Epithelial cell of esophagus (primary cell): Measurements from ENCODE around the gene ACTN4.

Experiments used
- DNase-seq: peaks from one replicate; pipeline ENCODE4 v3.0.0; 2010; ENCODE audit warnings: low read depth
- H3K4me3 ChIP-seq: 2 replicates; pipeline ENCODE4 v1.5.1; 2011; ENCODE audit warnings: mild to moderate bottlenecking, low read length, control low read depth
- TF ChIP-seq, protein P1 (sequence below): IDR thresholded peaks from 2 replicates; pipeline ENCODE4 v1.5.1; 2011; ENCODE audit warnings: low read depth, mild to moderate bottlenecking, low read length, control low read depth, inconsistent platforms; ENCODE audit not compliant: insufficient read depth; ENCODE audit errors: missing control alignments

The ACTN4 gene

DNA sequence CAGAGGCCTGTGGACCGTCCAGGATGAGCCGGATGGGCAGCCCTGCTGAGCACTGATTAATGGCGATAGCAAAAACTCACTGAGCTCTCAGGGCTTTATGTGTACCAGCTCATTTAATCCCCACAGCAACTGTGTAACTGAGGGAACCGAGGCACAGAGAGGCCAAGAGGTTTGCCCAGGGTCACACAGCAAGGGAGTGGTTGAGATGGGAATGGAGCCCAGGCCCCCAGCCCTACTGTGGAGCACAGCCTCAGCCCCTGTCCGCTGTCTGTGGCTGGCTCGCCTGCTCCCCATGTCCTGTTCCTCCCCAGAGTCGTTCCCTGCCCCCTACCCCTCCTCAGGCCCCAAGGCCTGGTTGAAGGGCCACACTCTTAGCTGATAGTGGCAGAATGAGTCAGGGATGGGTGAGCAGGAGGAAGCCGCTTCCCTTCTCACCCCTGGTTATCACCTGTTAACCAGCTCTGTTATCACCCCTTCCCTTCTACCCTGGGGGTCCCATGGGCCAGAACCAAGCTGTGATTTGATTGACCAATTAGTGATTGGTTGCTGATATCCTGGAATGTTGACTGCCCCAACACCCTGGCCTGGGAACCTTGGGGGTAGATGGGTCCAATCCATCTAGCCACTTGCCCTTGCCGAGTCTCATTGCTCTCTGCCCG lies 75.6 kb downstream of the ACTN4 start:
- TF ChIP-seq, protein P1, sequence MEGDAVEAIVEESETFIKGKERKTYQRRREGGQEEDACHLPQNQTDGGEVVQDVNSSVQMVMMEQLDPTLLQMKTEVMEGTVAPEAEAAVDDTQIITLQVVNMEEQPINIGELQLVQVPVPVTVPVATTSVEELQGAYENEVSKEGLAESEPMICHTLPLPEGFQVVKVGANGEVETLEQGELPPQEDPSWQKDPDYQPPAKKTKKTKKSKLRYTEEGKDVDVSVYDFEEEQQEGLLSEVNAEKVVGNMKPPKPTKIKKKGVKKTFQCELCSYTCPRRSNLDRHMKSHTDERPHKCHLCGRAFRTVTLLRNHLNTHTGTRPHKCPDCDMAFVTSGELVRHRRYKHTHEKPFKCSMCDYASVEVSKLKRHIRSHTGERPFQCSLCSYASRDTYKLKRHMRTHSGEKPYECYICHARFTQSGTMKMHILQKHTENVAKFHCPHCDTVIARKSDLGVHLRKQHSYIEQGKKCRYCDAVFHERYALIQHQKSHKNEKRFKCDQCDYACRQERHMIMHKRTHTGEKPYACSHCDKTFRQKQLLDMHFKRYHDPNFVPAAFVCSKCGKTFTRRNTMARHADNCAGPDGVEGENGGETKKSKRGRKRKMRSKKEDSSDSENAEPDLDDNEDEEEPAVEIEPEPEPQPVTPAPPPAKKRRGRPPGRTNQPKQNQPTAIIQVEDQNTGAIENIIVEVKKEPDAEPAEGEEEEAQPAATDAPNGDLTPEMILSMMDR = no peak
- DNase-seq = no peak
- H3K4me3 ChIP-seq = no peak overlapping the region

DNA sequence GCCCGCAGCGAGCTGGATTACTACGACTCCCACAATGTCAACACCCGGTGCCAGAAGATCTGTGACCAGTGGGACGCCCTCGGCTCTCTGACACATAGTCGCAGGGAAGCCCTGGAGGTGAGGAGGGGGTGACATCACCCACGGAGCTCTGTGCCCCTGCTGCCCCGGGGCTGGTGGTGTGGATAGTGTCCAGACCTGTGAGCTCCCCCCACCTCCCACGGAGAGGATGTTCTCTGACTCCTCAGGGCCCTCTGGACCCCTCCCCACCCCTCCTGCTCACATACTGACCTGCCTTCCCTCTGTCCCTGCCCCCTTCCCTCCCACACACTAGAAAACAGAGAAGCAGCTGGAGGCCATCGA lies 76.1 kb downstream of the ACTN4 start:
- TF ChIP-seq, protein P1 = no peak
- no peak overlapping the region for H3K4me3 ChIP-seq
- DNase-seq = no peak

DNA sequence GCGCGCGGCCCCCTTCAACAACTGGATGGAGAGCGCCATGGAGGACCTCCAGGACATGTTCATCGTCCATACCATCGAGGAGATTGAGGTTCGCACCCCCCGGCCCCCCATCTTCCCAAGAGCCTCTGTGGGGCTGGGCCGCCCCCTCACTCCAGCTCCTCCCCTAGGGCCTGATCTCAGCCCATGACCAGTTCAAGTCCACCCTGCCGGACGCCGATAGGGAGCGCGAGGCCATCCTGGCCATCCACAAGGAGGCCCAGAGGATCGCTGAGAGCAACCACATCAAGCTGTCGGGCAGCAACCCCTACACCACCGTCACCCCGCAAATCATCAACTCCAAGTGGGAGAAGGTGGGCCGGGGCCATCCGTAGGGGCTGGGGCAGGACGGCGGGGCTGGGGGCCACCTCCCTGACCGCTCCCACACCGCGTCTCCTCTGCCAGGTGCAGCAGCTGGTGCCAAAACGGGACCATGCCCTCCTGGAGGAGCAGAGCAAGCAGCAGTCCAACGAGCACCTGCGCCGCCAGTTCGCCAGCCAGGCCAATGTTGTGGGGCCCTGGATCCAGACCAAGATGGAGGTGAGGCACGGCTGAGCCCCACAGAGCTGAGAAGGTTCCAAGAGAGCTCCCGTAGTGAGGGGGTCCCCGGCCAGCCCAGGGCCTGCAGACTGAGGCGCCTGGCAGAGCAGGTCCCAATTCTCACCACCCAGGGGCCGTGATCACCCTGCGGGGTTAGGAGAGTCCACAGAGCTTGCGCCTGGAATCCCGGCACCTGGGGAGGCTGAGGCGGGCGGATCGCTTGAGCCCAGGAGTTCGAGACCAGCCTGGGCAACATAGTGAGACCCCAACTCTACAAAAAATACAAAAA lies 76.8 kb downstream of the ACTN4 start:
- TF ChIP-seq, protein P1 = no peak
- no peak overlapping the region for H3K4me3 ChIP-seq
- DNase-seq = no peak

DNA sequence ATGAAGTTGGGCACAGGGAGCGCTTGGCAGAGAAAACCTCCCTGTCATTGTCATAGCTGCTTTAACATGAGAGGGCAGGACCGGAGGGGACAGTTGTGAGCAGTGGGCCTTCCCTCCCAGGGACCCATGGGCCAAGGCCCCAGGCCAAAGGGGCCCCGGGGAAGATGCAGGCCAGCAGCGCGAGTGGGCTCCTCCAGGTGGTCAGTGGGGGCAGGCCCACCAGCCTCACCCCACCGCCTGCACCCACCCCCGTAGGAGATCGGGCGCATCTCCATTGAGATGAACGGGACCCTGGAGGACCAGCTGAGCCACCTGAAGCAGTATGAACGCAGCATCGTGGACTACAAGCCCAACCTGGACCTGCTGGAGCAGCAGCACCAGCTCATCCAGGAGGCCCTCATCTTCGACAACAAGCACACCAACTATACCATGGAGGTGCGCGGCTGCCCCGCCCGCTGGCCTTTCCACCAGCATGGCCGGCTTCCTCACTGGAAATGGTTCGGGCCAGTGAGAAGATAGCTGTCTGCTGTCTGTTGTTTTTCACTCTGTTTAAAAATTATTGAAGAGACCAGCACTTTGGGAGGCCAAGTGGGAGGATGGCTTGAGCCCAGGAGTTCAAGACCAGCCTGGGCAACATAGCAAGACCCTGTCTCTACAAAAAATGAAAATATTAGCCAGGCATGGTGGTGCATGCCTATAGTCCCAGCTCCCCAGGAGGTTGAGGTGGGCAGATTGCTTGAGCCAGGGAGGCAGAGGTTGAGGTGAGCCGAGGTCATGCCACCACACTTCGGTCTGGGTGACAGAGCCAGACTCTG lies 78.2 kb downstream of the ACTN4 start:
- DNase-seq = no peak
- TF ChIP-seq, protein P1 = no peak
- no peak overlapping the region for H3K4me3 ChIP-seq

DNA sequence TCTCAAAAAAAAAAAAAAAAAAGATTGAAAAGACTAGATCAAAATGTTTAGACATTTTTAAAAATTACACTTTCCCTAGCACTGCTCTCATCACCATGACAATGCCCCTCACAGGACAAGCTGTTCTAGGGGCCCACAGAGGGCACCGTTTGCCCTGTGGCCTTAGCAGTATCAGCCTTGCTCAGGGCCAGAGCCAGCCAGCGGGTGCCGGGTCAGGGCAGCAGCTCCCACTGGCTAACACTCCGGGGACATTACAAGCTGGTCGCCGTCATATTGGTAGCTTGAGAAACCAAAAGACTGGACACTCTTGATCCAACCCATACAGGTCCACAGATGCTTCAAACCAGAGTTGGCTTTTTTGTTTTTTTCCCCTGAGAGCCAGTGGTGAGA lies 78.8 kb downstream of the ACTN4 start:
- no peak for DNase-seq
- TF ChIP-seq, protein P1 = no peak
- no peak overlapping the region for H3K4me3 ChIP-seq

DNA sequence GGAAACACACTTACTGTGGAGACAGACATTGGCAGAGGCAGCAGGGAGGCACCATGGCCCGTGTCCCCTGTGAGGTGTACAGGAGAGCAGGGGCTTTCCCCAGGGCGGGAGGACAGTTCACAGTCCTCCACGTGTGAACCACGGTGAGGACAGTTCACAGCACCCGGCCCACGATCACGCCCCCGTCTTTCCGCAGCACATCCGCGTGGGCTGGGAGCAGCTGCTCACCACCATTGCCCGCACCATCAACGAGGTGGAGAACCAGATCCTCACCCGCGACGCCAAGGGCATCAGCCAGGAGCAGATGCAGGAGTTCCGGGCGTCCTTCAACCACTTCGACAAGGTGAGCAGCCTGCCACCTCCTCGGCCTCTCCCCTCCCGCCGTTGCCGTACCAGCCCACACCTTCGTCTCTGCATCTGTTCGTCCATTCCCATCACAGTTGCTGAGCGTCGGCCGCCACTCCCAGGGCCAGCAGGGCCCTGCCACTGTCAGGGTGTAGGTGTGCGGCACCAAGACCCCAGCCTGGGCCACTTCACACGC lies 79.4 kb downstream of the ACTN4 start:
- no peak for DNase-seq
- no peak overlapping the region for H3K4me3 ChIP-seq
- TF ChIP-seq, protein P1 = no peak
